ENCODE measurements around the gene PHF13.

GRCh38 chr1:6596351-6596750 lies 17.2 kb upstream of the PHF13 start:
- TF ChIP-seq CTCF (IDR thresholded peaks at IDR 0.05) (no peak), POLR2A (IDR thresholded peaks at IDR 0.05) (no peak)
